HG03558 (cell line): ENCODE data around the gene FAM184B.

ENCODE experiments used
- ATAC-seq: cut with Tn5 transposase; IDR thresholded peaks from one replicate; pipeline ENCODE4 v1.9.1; 2021; ENCODE audit warnings: moderate number of reproducible peaks; ENCODE audit not compliant: unreplicated experiment; ENCODE audit errors: extremely low read depth

Gene FAM184B

GRCh38 chr4:17781300-17782287 is at the start of gene FAM184B:
FAM184B (minus strand) TSS chr4:17781621; CDS start chr4:17781299, 322 bp downstream.
- ATAC-seq, result no peak

GRCh38 chr4:17823871-17824669 is 42.6 kb upstream of the FAM184B start:
- ATAC-seq, result no peak

- peak; percentile 76 for ATAC-seq
These were observed 35.6 kb upstream of the FAM184B start for GRCh38 chr4:17817027-17817426.

- ATAC-seq, result no peak
These were observed 34.7 kb upstream of the FAM184B start for GRCh38 chr4:17816142-17816541.

- no peak for ATAC-seq
These were observed 32.7 kb upstream of the FAM184B start for GRCh38 chr4:17814140-17814539.

GRCh38 chr4:17812801-17813200 is 31.4 kb upstream of the FAM184B start:
- no peak for ATAC-seq

- ATAC-seq, result no peak
These were observed 30.7 kb upstream of the FAM184B start for GRCh38 chr4:17812125-17812524.

GRCh38 chr4:17811078-17811603 is 29.7 kb upstream of the FAM184B start:
- peak; percentile 6 for ATAC-seq

- ATAC-seq, result peak; percentile 82
These were observed 29.0 kb upstream of the FAM184B start, which contains the start of the genes DCAF16 and NCAPG for GRCh38 chr4:17810260-17811077. DCAF16 (minus strand) TSS chr4:17810757; CDS start chr4:17804141, 6,616 bp downstream. NCAPG (plus strand) TSS chr4:17810979; CDS start chr4:17811078, 99 bp downstream.

GRCh38 chr4:17809667-17810066 is 28.2 kb upstream of the FAM184B start:
- ATAC-seq, result no peak

GRCh38 chr4:17807446-17807845 is 26.0 kb upstream of the FAM184B start:
- no peak for ATAC-seq

- ATAC-seq, result no peak
These were observed 24.2 kb upstream of the FAM184B start for GRCh38 chr4:17805580-17806155.

GRCh38 chr4:17797808-17798207 is 16.4 kb upstream of the FAM184B start:
- ATAC-seq, result no peak

- no peak for ATAC-seq
These were observed 13.3 kb upstream of the FAM184B start for GRCh38 chr4:17794730-17795129.

- ATAC-seq, result no peak
These were observed 7.5 kb upstream of the FAM184B start for GRCh38 chr4:17788956-17789355.

GRCh38 chr4:17787315-17787714 is 5.9 kb upstream of the FAM184B start:
- no peak for ATAC-seq

GRCh38 chr4:17786567-17786966 is 5.1 kb upstream of the FAM184B start:
- ATAC-seq, result no peak

GRCh38 chr4:17785858-17786257 is 4.4 kb upstream of the FAM184B start:
- ATAC-seq, result no peak

- ATAC-seq, result no peak
These were observed 721 bp downstream of the FAM184B start for GRCh38 chr4:17780501-17781299.
